NCI-H460 (cell line): ENCODE measurements around the gene FN3K. TPM values are rescaled to one million over a fixed set of nuclear protein-coding genes. Genes with fewer than 3 reads are reported as not detected.
A peak's percentile ranks its signal among the peaks of the same experiment; 100 is the strongest.

ENCODE experiments used
- DNase-seq: peaks from one replicate; pipeline ENCODE4 v3.0.0-alpha.2; 2016; ENCODE audit warnings: low read depth; ENCODE audit errors: extremely low read depth
- total RNA-seq: library from RNA; depleted of rRNA; stranded (reverse); fragments of >200 nt; shearing (Covaris generic); gene quantifications from 2 replicates; pipeline ENCODE4 v1.2.3, GENCODE V29; 2014

The FN3K gene
- total RNA-seq, 1 experiment from 2014 or later = 1.5 TPM

- no peak for DNase-seq
These were observed 32.2 kb upstream of the FN3K start for GRCh38 chr17:82703036-82703745.

GRCh38 chr17:82703935-82704865, 31.2 kb upstream of the FN3K start:
- DNase-seq = no peak

GRCh38 chr17:82704886-82705285, 30.5 kb upstream of the FN3K start:
- no peak for DNase-seq

GRCh38 chr17:82705756-82706155, 29.7 kb upstream of the FN3K start:
- no peak for DNase-seq

GRCh38 chr17:82709024-82709675, 26.3 kb upstream of the FN3K start:
- no peak for DNase-seq

GRCh38 chr17:82709676-82710498, 25.5 kb upstream of the FN3K start:
- DNase-seq = no peak

- no peak for DNase-seq
These were observed 24.7 kb upstream of the FN3K start for GRCh38 chr17:82710499-82711232.

- DNase-seq = no peak
These were observed 22.2 kb upstream of the FN3K start for GRCh38 chr17:82713071-82713723.

GRCh38 chr17:82716203-82717010, 19.0 kb upstream of the FN3K start, which contains the start of gene FN3KRP:
Gene FN3KRP (plus strand): TSS chr17:82716706. CDS start chr17:82716756, 50 bp downstream.
- DNase-seq = peak; percentile 89

- no peak for DNase-seq
These were observed 16.3 kb upstream of the FN3K start for GRCh38 chr17:82718986-82719685.

- no peak for DNase-seq
These were observed 15.2 kb upstream of the FN3K start for GRCh38 chr17:82720204-82720603.

- no peak for DNase-seq
These were observed 12.9 kb upstream of the FN3K start for GRCh38 chr17:82722341-82723013.

GRCh38 chr17:82723169-82723807, 12.1 kb upstream of the FN3K start:
- no peak for DNase-seq

- no peak for DNase-seq
These were observed 9.0 kb upstream of the FN3K start for GRCh38 chr17:82726427-82726826.

- no peak for DNase-seq
These were observed 5.7 kb upstream of the FN3K start for GRCh38 chr17:82729479-82730260.
